Astrocyte of the hippocampus (primary cell): ENCODE results near the gene CENPP.

Experiments
- DNase-seq: peaks from one replicate; pipeline ENCODE4 v3.0.0; 2011; ENCODE audit warnings: low read depth, low spot score

Gene CENPP

DNA sequence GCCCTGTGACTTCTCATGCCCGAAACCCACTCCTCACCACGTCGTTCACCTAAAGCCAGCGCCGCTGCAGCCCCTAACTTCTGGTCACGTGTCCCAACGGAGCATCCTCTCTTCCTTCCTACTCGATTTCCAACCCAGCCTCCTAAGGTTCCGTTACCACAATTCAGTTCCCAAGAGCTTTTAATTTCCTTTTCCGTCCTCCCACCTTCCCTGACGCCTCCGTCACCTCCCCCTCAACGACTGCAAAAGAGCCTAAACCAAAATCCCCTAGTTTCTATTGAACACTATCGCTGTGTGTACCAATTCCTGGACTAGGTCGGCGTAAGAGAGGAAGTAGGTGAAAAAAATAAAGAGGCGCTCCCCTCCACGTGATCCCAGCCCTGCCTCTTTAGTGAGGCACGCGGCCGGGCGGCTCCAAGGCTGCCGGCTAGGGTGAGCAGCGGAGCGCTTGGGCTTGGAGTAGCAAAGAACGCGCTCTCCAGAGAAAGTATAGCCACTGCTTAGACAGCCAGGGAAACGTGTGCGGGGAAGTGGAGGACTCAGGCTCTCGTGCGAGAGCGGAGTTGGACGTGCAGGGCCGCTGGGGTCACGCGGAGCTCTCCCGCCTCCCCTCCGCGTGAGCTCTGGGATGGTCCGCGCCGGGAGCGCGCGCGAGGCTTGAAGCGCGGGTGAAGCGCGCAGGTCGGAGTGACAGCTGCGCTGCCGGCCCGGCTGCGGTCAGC is at the start of gene CENPP, which contains the start of gene NOL8:
TSS of gene CENPP (plus strand) at position 685 of the 722 bp plus-strand sequence.
TSS of gene NOL8 (minus strand) at position 82 of the 722 bp plus-strand sequence. CDS start 1,189 bp downstream, outside the sequence.
- DNase-seq: peak; percentile 95

DNA sequence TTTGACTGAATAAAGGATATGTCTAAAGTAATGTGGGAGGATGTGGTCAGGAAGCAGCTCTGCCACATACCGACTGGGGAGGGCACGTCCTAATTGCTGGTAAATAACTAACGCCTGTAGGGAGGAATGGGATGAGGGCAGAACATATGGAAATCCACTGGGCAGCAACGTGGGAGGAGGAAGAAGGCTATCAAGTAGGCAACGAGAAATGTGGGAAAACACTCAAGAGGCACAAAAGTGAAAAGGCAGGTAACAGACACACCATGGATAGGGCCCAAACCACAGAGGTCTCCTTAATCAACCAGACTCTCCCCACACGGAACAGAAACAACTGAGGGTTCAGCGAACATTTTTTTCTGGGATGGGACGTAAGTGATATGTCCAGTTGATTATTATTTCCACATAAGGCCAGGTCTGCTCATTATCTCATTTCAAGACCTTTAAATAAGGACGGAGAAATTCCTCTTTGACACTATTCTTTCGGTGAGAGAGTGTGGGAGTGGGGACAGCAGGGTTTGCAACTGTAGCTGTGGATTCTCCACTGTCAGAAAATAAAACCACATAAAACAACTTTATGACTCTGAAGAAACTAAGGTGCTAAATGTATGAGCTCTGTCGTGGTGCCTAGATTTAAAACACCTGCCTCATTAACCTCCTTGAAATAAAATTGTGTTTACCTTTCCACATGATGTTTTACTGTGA is 49.3 kb upstream of the CENPP start:
- DNase-seq: no peak

DNA sequence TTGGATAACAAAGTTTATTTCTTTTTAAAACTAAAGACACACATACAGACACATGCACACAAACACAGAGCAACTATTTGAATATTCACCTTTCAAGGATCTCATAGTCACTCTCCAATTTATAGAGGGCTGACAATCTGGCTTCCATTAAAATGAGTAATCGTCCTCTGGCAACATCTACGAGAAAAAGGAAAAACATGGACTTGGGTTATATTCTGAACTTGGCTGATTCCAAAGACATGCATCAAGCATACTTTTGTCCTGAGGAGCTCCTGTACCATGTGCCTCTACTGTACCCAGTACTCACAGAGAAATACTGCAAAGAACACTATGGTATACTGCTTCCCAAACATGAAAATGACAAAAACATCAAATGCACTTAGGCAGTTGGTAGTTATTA is 47.6 kb upstream of the CENPP start:
- peak; percentile 55 for DNase-seq

DNA sequence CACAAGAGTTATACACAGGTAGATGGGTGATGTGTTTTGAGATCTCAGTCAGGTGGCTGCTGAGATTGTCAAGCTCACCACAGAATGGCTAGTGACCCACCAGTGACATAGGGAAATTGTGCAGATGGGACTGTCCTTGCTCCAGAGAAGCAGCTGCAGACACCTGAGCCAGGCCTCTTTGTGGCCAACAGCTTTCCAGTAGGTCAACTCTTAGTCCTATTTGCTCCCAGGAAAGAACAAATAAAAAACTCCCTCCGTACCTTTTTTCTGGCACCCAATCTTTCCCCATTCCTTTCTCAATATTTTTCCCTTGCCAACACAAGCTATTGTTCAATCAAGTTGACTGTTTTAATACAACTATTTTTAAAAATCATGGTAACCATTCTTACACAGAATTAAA is 46.5 kb upstream of the CENPP start:
- DNase-seq: no peak

DNA sequence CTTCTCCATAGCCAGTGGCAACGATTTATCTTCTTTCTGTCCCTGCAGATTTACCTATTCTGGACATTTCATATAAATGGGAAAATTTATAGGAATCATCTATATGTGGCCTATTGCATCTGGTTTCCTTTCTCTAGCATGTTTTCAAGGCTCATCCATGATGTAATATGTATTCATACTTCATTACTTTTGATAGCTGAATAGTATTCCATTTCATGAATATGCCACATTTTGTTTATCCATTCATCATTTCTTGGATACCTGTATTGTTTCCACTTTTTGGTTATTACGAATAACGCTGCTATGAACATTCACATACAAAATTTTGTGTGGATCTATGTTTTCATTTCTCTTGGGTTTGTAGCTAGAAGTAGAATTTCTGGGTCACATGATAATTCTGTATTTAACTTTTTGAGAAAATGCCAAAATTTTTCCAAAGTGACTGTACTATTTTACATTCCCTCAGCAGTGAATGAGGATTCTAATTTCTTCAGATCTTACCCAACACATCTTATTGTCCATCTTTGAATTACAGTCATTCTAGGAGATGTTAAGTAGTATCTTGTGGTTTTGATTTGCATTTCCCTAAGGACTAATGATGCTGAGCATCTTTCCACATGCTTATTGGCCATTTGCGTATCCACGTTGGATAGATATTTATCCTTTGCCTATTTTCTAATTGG is 35.9 kb upstream of the CENPP start:
- DNase-seq: no peak

DNA sequence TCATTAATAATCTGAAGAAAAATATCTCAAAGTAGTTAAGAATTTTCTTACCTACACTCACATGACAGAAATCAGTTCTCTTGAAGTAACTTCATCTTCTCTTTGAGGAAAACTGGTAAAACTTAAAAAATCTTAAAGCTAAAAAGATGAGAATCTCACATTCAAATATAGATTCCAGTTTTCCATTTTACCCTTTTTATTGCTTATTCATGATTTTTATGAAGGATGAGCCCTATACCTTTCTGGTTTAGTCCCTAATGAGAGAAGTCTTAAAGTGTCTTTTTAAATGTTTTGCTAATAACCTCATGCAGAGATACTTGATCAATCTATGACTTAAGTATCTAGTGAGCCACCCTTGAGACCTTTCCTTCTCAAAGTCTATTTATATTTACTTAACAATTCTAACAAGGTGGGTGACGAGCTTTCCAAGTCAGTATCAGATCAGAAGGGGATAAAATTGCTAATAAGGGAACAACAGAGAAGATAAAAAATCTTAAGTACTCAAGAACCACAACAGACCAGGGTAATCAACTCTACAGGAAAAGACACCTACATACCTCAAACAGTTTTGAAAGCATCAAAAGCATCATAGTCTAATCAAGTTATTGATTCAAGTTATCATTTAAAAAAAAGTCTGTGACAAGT is 34.8 kb upstream of the CENPP start:
- DNase-seq: no peak

DNA sequence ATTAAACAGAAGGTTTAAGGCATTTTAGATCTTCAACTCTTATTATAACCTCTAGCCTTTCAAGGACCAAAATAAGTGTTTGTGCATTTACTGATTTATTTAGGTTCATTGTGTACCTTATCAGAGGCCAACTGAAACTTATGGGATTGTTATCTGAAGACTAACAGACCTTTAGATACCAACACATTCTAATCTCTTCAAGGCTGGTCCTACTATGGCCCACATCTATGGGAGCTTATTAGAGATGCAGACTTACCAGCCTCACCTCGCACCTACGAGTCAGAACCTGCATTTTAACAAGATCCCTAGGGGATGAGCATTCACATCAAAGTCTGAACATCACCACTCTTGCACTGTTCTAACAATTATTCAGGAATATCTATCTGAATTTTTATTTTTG is 34.2 kb upstream of the CENPP start:
- DNase-seq: no peak

DNA sequence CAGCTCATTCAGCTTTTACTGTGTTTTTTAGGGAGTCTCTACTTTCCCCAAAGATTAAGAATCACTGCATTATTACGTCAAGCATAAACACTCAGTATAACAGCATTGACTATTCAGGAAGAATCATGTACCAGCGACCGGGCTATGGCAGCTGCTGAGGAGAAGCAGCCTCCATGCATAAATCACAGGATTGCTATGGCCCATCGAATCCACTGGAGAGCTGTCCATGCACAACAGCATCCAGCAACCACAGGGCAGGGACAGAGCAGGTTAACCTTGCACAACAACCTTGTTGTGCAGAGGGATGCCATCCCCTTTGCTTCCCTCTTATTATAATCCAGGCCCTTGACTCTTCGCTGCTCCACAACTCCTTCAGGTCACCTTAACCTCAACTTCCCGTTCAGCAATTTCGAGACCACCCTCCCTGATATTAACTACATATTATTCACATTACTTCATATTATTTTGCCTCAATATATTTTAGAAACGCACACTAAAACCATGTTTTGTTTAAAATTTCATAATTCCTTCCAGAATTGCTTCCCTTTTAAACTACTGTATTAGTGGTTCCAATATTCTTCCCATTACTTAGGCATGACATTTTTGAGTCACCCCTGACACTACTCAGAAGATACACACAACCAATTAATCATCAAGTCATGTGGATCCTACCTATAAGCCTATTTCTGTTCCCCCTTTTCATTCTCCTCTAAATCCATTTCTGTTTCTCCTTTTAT is 33.2 kb upstream of the CENPP start:
- DNase-seq: no peak

DNA sequence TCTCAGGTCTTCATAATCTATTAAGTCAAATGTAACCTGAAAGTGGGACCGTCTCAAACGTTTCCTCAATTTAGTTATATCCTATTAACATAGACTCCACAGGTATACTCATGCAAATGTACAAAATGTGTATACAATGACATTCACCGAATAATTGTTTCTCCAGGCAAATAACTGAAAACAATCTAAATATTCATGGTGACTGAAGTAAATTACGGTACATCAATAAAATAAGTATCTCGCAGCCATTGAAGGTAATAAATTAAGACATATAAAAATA is 32.7 kb upstream of the CENPP start:
- no peak for DNase-seq

DNA sequence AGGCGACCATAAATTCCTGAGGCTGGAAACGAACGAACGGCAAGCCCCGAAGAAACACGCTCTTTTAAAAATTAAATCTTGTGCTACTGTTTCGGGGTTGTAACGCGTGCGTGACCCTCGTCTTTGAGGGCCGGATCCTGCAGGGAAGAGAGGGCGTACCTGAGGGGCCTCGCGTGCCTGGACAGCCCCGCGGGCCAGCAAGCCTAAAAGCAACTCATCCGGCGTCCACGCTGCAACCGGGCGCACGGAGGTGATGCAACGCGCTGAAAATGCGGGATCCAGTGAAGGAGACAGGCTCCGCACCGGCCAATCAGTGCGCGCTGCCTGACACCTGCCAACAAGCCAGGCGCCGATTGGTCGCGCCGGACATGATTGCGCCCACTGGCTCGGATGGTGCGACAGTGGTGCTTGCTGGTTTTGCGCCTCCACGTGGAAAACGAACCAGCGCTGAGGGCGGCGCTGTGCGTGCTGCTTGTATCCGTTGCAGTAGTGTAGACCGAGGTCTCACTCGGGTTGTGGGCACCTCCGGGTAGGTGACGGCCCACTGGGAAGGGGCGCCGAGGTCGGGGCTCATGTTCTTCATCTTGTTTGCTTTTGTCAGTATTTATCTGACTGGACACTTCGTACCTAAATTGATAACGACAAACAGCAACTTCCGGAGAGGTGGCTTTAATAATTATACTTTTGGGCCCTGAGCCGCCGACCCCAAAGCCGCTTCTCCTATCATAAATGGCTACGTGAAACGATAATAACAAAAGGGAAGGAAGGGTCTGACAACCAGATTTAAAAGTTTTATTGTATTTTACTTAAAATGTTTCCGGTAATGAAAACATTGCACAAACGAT is 32.1 kb upstream of the CENPP start, which contains the start of gene IARS1:
TSS of gene IARS1 (minus strand) at position 246 of the 845 bp plus-strand sequence. CDS start 4,278 bp downstream, outside the sequence.
- DNase-seq: peak; percentile 100

DNA sequence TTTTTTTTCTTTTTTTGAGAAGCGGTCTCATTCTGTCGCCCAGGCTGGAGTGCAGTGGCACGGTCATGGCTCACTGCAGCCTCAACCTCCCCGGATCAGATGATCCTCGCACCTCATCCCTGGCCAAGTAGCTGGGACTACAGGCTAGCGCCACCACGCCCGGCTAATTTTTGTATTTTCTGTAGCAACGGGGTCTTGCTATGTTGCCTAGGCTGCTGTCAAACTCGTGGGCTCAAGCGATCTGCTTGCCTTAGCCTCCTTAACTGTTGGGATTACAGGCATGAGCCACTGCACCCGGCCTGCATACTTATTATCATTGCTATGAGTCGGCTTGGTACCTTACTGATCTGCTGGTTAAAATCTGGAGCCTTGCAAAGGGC is 31.5 kb upstream of the CENPP start:
- DNase-seq: peak; percentile 19

DNA sequence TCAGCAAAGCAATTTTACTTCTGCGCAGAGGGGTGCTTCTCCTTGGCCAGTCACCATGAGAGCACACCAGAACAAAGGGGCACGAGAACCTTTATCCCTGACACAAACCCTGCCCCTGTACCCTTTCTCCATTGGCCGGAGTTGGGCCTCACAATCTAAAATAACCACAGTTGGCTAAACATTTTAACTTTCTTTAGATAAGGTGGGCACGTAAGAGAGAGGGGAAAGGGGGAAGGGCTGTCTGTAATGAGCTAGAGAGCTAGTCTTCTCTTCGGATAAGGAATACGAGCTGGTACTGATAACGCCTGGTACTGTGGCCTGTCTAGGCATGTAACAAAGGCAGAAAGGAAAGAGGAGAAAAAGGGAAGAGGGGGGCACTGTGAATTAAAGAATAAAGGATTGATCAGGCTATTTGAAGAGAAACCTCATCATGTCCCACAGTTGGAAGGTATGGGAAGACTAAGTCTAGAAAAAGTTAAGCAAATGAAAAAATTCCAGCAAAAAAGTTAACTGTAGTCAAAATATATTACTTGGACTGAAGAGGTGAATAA is 30.4 kb upstream of the CENPP start:
- DNase-seq: no peak

DNA sequence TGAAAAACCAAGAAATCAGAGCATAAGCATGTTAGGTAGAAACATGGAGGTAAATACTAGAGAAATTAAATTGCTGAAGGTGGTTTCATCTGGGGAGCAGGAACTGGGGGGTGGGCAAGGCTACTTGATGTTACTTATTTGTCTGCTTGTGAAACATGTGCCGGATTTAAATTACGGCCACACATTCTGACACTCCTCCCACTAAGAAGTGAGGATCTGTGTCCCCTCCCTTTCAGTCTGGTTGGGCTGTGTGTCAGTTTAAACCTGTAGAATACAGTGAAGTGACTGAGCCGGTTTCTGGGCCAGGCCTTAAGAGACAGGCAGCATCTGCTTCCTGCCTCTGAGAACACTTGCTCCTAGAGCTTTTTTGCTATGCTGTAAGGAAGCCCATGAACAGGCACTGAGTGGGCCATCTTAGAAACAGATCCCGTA is 29.9 kb upstream of the CENPP start:
- no peak for DNase-seq

DNA sequence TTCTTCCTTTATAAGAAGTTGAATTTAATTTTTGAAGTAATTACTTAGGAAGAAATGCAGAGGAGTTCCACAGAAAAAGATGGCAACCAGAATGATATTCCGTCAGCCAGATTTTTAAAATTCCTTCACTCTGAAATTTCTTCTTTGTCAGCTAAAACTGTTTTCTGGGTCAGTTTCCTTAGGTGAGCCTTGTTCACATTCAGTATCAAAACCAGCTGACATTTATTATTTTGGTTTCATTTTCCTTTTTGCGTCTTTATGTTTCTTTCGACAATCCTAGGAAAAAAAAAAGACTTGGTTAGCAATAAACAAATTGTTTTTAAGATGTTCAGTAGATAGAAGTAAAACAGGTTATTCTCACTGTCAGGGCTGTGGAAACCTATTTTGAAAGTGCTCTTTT is 28.1 kb upstream of the CENPP start:
- no peak for DNase-seq

DNA sequence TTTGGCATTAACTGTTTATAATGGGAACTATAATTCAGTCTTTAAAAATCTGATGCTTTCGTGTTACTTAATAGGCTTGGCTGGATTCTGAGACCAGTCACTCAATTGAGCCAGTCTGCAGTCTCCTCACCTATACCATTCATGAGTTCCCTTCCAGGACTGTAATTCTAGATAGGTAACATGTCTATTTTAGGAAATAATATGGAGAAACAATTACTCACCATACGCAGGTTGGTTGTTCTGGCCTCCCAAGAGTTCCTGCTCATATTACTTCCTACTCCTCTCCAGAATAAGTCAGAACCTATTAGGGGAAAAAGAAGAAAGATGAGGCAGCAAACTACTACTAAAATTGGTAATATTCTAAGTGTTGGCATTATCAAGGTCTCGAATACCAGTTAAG is 27.7 kb upstream of the CENPP start:
- no peak for DNase-seq

DNA sequence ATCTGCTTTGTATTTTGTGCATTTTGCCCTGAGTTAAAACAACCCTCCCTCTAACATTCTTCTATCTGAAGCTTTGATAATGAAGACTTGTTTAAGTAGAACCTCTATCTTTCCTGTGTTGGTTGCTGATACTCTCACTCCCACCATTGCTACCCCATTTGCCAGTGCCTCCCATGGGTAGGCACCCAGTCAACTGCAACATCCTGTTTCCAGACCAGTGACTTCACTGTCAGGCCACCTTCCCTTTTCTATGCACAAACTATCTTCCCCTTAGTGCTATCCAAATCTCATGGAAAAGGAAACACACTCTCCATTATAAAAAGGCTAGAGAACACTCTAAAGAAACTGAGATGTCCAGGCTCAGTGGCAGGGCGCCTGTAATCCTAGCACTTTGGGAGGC is 26.6 kb upstream of the CENPP start:
- no peak for DNase-seq

DNA sequence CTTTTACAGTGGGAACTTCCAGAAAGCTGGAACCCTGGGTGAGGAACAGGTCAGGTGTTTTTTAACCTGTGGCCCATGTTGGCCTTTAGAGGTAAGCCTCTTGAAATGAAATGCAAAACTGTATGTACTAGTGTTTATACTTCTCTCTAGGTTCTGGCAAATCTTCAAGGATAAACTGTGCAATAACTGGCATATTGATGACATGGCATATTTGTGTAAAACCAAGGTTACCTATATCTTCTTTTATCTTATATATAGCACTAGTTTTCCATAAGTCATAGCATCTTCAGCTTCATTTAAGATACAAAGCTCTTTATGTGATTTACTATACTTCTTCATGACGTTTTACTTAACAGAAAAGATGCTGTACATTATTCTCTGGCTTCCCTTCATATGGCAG is 24.8 kb upstream of the CENPP start:
- DNase-seq: no peak

DNA sequence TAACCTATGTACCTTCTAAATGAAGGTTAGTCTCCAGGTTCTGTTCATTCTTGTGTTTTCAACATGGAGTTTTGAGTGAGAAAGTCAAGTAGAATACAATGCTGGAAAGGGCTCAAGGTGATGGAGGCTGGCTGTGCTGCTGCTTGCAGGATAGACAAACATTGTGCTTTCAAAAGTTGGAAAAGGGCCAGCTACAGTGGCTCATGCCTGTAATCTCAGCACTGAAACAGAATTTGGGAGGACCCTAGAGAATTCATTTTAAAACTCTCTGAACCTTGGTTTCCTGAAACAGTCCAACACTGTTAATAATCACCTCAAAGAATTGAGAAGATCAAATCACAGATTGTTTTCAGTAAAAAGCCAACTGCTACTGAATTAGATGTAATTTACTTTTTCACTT is 16.9 kb upstream of the CENPP start:
- DNase-seq: peak; percentile 32

DNA sequence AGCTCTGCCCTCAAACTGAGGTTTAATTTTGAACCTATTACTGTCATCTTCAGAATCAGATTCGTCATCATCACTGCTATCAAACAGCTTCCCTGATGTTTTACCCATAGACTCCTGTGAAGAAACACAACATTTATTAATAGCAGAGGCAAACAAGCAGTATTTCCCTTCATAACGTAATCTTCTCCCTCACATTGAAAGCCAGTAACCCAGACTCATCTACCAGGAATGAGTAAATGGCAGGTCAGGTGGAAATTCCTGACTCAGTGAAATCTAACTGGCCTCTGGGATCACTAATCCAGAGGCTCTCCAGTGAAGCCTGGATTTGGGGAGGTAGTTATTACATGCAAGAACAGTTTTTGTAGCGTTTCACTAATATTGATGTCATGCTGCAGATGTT is 15.2 kb upstream of the CENPP start:
- no peak for DNase-seq

DNA sequence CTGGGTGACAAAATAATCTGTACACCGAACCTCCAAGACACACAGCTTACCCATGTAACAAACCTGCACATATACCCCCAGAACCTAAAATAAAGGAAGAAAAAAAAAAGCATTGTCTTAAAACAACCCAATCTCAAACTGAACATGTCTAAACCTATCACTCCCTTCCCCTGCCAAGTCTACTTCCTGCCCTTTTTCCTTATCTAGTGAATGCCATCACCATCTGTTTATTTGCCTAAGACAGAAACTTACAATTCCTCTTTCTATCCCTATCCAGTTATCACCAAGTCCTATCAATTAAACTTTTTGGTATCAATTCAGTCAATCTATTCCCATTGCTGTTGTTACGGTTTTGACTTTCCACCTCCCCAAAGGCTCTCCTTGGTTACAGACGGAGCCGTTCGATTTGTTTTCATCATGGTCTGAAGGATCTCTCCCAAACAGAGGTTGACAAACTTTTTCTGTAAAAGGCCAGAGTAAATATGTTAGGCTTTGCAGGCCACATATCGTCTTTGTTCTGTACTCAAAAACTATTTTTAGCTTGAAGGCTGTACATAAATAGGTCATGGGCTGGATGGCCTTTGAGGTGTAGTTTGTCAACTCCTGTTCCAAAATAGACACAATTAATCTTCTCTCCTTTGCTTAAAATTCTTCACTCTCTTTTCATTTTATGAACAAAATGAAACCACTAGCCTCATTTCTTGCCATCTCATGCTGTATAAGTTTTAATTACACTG is 12.7 kb upstream of the CENPP start:
- no peak for DNase-seq
